ENCODE measurements around the gene GLT8D1. TPM values are rescaled to one million over a fixed set of nuclear protein-coding genes. Genes with fewer than 3 reads are reported as not detected.

The GLT8D1 gene
- total RNA-seq, 4 donors from 2014 or later, result 31.6 to 40.3 (median 35.7) TPM

DNA sequence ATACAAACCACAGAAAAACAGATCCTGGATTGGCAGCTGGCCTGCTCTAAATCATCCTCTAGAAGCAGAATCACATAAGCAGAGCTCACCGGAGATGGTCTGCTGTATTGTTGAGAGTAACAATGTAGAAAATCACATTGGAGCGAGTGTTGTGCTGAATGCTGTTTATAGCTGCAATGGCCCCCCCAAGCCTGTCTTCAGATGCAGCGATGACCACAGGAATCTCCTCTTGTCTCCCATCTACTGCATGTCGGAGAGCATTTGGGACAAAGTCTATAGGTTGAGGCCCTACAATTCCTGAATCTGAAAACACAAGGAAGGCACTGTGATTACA is 8.0 kb downstream of the GLT8D1 start:
- no peaks in the 10 kb centered on the region for H3K9me3 ChIP-seq
- peaks cover 51 to 76% (median 66%) of the 10 kb centered on the region in 4 donors for H3K36me3 ChIP-seq
- no peak overlapping the region for H3K27ac ChIP-seq (replicated peaks in 1 of 4)
- intact Hi-C loops (cut with DNase I), result no loop called here
- H3K27me3 ChIP-seq, result no peaks in the 10 kb centered on the region
- no peak for DNase-seq (ENCODE audit: extremely low spot score)
- H3K4me1 ChIP-seq, result peaks cover 0 to 8% (median 7%) of the 10 kb centered on the region in 4 donors
- WGBS, result 91% methylated on average over 4 of the region's 4 CpGs
- TF ChIP-seq EP300 (IDR thresholded peaks at IDR 0.05) (no peak), POLR2A (IDR thresholded peaks at IDR 0.05; ENCODE audit: low read depth) (no peak), POLR2AphosphoS5 (IDR thresholded peaks at IDR 0.05) (no peak), CTCF (IDR thresholded peaks at IDR 0.05) (no peak)
- H3K4me3 ChIP-seq, result no peak overlapping the region

GRCh38 chr3:52696830-52697631 is 8.6 kb downstream of the GLT8D1 start:
- no peak overlapping the region for H3K4me3 ChIP-seq
- H3K4me1 ChIP-seq, result peaks cover 0 to 2% (median 2%) of the 10 kb centered on the region in 4 donors
- no peaks in the 10 kb centered on the region for H3K27me3 ChIP-seq
- TF ChIP-seq EP300 (IDR thresholded peaks at IDR 0.05), result no peak
- TF ChIP-seq POLR2AphosphoS5 (IDR thresholded peaks at IDR 0.05), result no peak
- no peak for TF ChIP-seq POLR2A (IDR thresholded peaks at IDR 0.05; ENCODE audit: low read depth)
- no peak for TF ChIP-seq CTCF (IDR thresholded peaks at IDR 0.05)
- H3K36me3 ChIP-seq, result peaks cover 55 to 81% (median 72%) of the 10 kb centered on the region in 4 donors
- intact Hi-C loops (cut with DNase I), result no loop called here
- no peaks in the 10 kb centered on the region for H3K9me3 ChIP-seq
- DNase-seq (ENCODE audit: extremely low spot score), result no peak
- 71% methylated on average over 2 of the region's 2 CpGs for WGBS
- no peak overlapping the region for H3K27ac ChIP-seq (replicated peaks in 1 of 4)

DNA sequence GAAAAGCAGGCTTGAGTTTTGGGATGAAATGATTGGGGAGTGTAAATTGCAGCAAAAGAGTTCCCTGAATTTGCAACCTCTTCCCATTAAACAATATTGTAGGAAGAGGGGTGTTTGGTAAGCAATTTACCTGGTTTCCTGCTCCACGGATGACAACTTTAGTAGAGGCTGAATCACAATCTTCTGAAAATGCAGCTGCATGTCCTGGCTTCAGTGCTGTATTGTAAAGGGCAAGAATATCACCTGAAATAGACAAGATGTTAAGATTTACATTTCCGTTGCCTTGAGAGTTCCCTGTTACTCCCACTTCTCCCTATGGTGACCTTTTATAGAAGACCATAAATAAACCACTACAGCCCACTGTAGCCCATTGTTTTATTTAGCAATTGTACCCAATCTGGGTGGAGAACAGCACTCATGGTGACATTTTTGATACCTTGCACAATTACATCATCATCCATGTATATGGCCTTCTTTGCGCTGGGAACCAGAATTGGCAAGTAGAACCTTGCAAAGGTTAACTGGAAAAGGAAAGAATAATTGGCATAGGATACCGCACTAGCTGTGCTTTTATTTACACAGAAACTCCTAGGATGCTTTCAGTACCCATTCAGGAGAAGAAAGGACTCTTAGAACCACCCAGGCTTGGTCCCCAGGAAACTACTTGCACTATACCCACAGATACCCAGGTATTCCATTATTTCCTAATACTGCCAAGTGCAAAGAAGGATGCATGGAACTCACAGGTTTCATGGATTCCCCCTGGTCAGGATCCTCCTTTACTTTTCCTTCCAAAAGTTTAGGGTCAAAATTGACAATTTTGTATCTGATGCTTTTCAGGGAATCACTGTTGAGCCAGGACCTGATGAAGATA is 9.6 kb downstream of the GLT8D1 start:
- no peak for DNase-seq (ENCODE audit: extremely low spot score)
- Histone ChIP-seq H3K4me3 (no peak overlapping the region), H3K9me3 (no peaks in the 10 kb centered on the region), H3K27ac (replicated peaks in 1 of 4) (no peak overlapping the region), H3K27me3 (no peaks in the 10 kb centered on the region), H3K4me1 (no peaks in the 10 kb centered on the region), H3K36me3 (peaks cover 62 to 91% (median 82%) of the 10 kb centered on the region in 4 donors)
- TF ChIP-seq CTCF (IDR thresholded peaks at IDR 0.05) (no peak), POLR2A (IDR thresholded peaks at IDR 0.05; ENCODE audit: low read depth) (no peak), EP300 (IDR thresholded peaks at IDR 0.05) (no peak), POLR2AphosphoS5 (IDR thresholded peaks at IDR 0.05) (no peak)
- 72% methylated on average over 4 of the region's 4 CpGs for WGBS
- intact Hi-C loops (cut with DNase I), result no loop called here

GRCh38 chr3:52694528-52695189 is 10.9 kb downstream of the GLT8D1 start:
- no peak for DNase-seq (ENCODE audit: extremely low spot score)
- Histone ChIP-seq H3K9me3 (no peaks in the 10 kb centered on the region), H3K27me3 (no peaks in the 10 kb centered on the region), H3K4me3 (no peak overlapping the region), H3K36me3 (peaks cover 76 to 100% (median 92%) of the 10 kb centered on the region in 4 donors), H3K27ac (replicated peaks in 1 of 4) (no peak overlapping the region), H3K4me1 (no peaks in the 10 kb centered on the region)
- 81% methylated on average over 7 of the region's 7 CpGs for WGBS
- TF ChIP-seq EP300 (IDR thresholded peaks at IDR 0.05) (no peak), POLR2AphosphoS5 (IDR thresholded peaks at IDR 0.05) (no peak), POLR2A (IDR thresholded peaks at IDR 0.05; ENCODE audit: low read depth) (no peak), CTCF (IDR thresholded peaks at IDR 0.05) (no peak)
- intact Hi-C loops (cut with DNase I), result no loop called here

Measured in esophagus muscularis mucosa (tissue), 4 donors.